CD4-positive, alpha-beta T cell (primary cell): Measurements from ENCODE around the gene RPAP3. TPM values are rescaled to one million over a fixed set of nuclear protein-coding genes. Genes with fewer than 3 reads are reported as not detected.

ENCODE experiments used
- ATAC-seq: fragments of 200-7000 bp; cut with Tn5 transposase; one replicate; pipeline ENCODE4 v1.10.0; 2022; ENCODE audit warnings: mild to moderate bottlenecking; ENCODE audit not compliant: poor library complexity
- CTCF ChIA-PET: fragments of 350-600 bp; sonication (Branson Sonifier 250); formaldehyde crosslinking; loops from one replicate; lab custom pipeline; 2021; ENCODE audit warnings: antibody characterized with exemption, inconsistent platforms; lab: Charles Lee
- POLR2A ChIA-PET: fragments of 350-600 bp; sonication (Branson Sonifier 250); formaldehyde crosslinking; loops from one replicate; lab custom pipeline; 2021; ENCODE audit warnings: antibody characterized with exemption, inconsistent platforms; lab: Charles Lee
- DNase-seq, 14 experiments: peaks; one replicate each; pipeline ENCODE4 v3.0.0-alpha.2; 2013 to 2020; ENCODE audit warnings: mixed read lengths in 2 of 14
- H3K27ac ChIP-seq, 2 donors: one replicate each; pipeline versions ENCODE4 v1.5.1 to v1.7.0; 2013; ENCODE audit warnings: low read length in 2 of 2, low read depth in 1 of 2, mild to moderate bottlenecking in 1 of 2
- H3K27me3 ChIP-seq, 2 experiments: 1 replicate in 1 of 2; 2 replicates in 1 of 2; pipeline versions ENCODE4 v1.6.1 to v1.7.0; 2013; ENCODE audit warnings: low read length in 2 of 2, control low read depth in 1 of 2, mild to moderate bottlenecking in 1 of 2, moderate library complexity in 1 of 2; ENCODE audit not compliant: insufficient read depth in 2 of 2, control insufficient read depth in 1 of 2
- H3K36me3 ChIP-seq: one replicate; pipeline ENCODE4 v1.6.1; 2013; ENCODE audit warnings: low read length, control low read depth; ENCODE audit not compliant: insufficient read depth
- H3K4me1 ChIP-seq: one replicate; pipeline ENCODE4 v1.6.1; 2013; ENCODE audit warnings: low read length, control low read depth; ENCODE audit not compliant: insufficient read depth
- H3K4me3 ChIP-seq: one replicate; pipeline ENCODE4 v1.5.1; 2013; ENCODE audit warnings: mild to moderate bottlenecking, low read length, moderate library complexity
- H3K9me3 ChIP-seq, 2 experiments: 1 replicate in 1 of 2; 2 replicates in 1 of 2; pipeline versions ENCODE4 v1.6.1 to v1.7.0; 2013; ENCODE audit warnings: low read length in 2 of 2, mild to moderate bottlenecking in 2 of 2, control low read depth in 1 of 2, moderate library complexity in 1 of 2; ENCODE audit not compliant: control insufficient read depth in 1 of 2, insufficient read depth in 1 of 2
- H3K27ac Mint-ChIP-seq: one replicate; pipeline ENCODE4 v1.8.0; 2020; ENCODE audit warnings: mixed read lengths
- H3K27me3 Mint-ChIP-seq: one replicate; pipeline ENCODE4 v1.8.0; 2021; ENCODE audit warnings: mixed read lengths
- H3K36me3 Mint-ChIP-seq: one replicate; pipeline ENCODE4 v1.8.0; 2021; ENCODE audit warnings: low read depth, mixed read lengths
- H3K4me1 Mint-ChIP-seq: one replicate; pipeline ENCODE4 v1.8.0; 2021; ENCODE audit warnings: low read depth, mixed read lengths
- H3K4me3 Mint-ChIP-seq: one replicate; pipeline ENCODE4 v1.8.0; 2020; ENCODE audit warnings: mild to moderate bottlenecking, mixed read lengths
- H3K9me3 Mint-ChIP-seq: one replicate; pipeline ENCODE4 v1.8.0; 2020; ENCODE audit warnings: mixed read lengths
- intact Hi-C, 2 experiments: fragments of 100-400 bp; cut with DNase I in 1 of 2; cut with micrococcal nuclease in 1 of 2; formaldehyde crosslinking; loops; one replicate each; pipeline versions ENCODE4 v1.15.1 to v1.9.0; 2023 to 2025; cut with DNase I, micrococcal nuclease
- total RNA-seq, 174 experiments: library from RNA in 2 of 174; stranded (reverse) in 2 of 174; gene quantifications; one replicate each; pipeline ENCODE4 v1.2.3 and lab custom pipeline; 2021 to 2026
- TF ChIP-seq, protein P1 (sequence below): fragments of 200-600 bp; IDR thresholded peaks from one replicate; pipeline ENCODE4 v1.8.0; 2022; ENCODE audit warnings: antibody characterized with exemption, mild to moderate bottlenecking

Gene RPAP3
- total RNA-seq, 2 experiments from 2014 or later = 24.6 to 26.4 TPM

DNA sequence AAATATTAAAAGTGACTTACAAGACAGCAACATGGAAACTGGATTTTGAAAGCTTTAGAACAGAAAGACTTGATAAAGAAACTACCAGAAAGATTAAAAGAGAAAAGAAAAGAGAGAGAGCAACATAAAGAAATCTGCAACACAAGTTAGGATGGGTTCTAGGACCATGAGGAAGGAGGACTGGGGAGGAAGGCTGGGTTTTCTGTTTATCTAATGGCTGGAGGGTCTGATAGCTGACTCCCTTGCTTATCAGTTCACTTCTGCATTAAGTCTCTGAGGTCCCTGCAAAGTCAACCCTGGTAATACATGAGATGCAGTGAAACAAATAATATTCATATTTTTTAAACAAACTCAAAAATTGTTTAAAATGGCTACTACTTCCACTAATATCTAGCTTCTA, 90.1 kb downstream of the RPAP3 start:
- TF ChIP-seq, protein P1, sequence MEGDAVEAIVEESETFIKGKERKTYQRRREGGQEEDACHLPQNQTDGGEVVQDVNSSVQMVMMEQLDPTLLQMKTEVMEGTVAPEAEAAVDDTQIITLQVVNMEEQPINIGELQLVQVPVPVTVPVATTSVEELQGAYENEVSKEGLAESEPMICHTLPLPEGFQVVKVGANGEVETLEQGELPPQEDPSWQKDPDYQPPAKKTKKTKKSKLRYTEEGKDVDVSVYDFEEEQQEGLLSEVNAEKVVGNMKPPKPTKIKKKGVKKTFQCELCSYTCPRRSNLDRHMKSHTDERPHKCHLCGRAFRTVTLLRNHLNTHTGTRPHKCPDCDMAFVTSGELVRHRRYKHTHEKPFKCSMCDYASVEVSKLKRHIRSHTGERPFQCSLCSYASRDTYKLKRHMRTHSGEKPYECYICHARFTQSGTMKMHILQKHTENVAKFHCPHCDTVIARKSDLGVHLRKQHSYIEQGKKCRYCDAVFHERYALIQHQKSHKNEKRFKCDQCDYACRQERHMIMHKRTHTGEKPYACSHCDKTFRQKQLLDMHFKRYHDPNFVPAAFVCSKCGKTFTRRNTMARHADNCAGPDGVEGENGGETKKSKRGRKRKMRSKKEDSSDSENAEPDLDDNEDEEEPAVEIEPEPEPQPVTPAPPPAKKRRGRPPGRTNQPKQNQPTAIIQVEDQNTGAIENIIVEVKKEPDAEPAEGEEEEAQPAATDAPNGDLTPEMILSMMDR = no peak
- intact Hi-C loops = no loop called here
- no peak overlapping the region for H3K27ac Mint-ChIP-seq

DNA sequence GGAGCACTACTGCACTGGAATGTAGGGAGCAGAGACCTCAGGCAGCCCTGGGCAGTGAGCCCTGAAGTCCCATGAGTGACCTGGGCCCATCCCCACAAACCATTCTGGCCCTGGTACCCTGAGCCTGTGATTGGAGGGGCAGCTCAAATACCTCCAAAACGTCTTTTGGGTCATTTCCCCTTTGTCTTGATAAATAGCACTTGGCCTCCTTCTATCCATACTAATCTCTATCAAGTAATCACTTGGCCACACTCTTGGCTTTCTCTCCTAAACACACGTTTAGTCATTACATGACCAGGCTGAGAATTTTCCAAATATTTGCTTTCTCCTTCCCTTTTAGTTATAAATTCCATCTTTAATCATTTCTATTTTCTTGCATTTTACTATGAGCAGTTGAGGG, 91.3 kb downstream of the RPAP3 start:
- Histone ChIP-seq H3K27me3 (no peaks in the 10 kb centered on the region), H3K27ac (no peak overlapping the region), H3K9me3 (peaks cover 14 to 15% of the 10 kb centered on the region in 2 experiments), H3K4me3 (no peak overlapping the region), H3K4me1 (no peaks in the 10 kb centered on the region), H3K36me3 (no peaks in the 10 kb centered on the region)
- H3K27ac Mint-ChIP-seq = no peak overlapping the region
- no peak for DNase-seq
- TF ChIP-seq, protein P1 = no peak
- no peak overlapping the region for H3K4me3 Mint-ChIP-seq
- H3K4me1 Mint-ChIP-seq = no peaks in the 10 kb centered on the region
- ChIA-PET POLR2A (no interaction called here), CTCF (no interaction called here)
- peaks cover 15% of the 10 kb centered on the region for H3K9me3 Mint-ChIP-seq
- no peak for ATAC-seq
- H3K27me3 Mint-ChIP-seq = no peaks in the 10 kb centered on the region
- intact Hi-C loops = no loop called here
- H3K36me3 Mint-ChIP-seq = peaks cover 65% of the 10 kb centered on the region

More for the DNA sequence above, 90.1 kb downstream of the RPAP3 start:
- Histone ChIP-seq H3K27me3 (no peaks in the 10 kb centered on the region), H3K36me3 (no peaks in the 10 kb centered on the region), H3K4me3 (no peak overlapping the region), H3K9me3 (peaks cover 14 to 15% of the 10 kb centered on the region in 2 experiments), H3K27ac (no peak overlapping the region), H3K4me1 (no peaks in the 10 kb centered on the region)
- Mint-ChIP-seq H3K9me3 (peaks cover 10% of the 10 kb centered on the region), H3K4me3 (no peak overlapping the region), H3K36me3 (peaks cover 56% of the 10 kb centered on the region), H3K27me3 (no peaks in the 10 kb centered on the region), H3K4me1 (no peaks in the 10 kb centered on the region)
- CTCF ChIA-PET = no interaction called here
- DNase-seq = no peak
- ATAC-seq = no peak
- POLR2A ChIA-PET = no interaction called here

DNA sequence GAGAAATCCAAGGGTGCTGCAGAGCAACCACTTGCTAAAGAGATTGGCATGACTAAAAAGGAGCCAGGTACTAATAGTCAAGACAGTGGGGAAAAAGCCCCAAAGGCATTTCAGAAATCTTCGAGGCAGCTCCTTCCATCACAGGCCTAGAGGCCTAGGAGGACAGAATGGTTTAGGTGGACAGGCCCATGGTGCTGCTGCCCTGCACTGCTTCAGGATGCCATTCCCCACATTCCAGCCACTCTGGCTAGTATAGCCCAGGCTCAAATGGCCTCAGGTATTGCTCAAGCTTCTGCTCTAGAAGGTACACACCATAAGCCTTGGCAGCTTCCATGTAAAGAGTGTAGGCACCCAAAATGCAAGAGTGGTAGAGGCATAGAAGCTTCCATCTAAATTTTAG, 92.9 kb downstream of the RPAP3 start:
- TF ChIP-seq, protein P1 = no peak
- ChIA-PET POLR2A (no interaction called here), CTCF (no interaction called here)
- Histone ChIP-seq H3K27ac (no peak overlapping the region), H3K4me3 (no peak overlapping the region), H3K27me3 (no peaks in the 10 kb centered on the region), H3K9me3 (peaks cover 14 to 15% of the 10 kb centered on the region in 2 experiments), H3K36me3 (no peaks in the 10 kb centered on the region), H3K4me1 (no peaks in the 10 kb centered on the region)
- DNase-seq (no peak), ATAC-seq (no peak)
- intact Hi-C loops = no loop called here
- no peaks in the 10 kb centered on the region for H3K27me3 Mint-ChIP-seq
- H3K4me3 Mint-ChIP-seq = no peak overlapping the region
- H3K36me3 Mint-ChIP-seq = peaks cover 59% of the 10 kb centered on the region
- no peak overlapping the region for H3K27ac Mint-ChIP-seq
- H3K4me1 Mint-ChIP-seq = no peaks in the 10 kb centered on the region
- H3K9me3 Mint-ChIP-seq = peaks cover 20% of the 10 kb centered on the region
